ENCODE measurements around the gene ARPC2.

DNA sequence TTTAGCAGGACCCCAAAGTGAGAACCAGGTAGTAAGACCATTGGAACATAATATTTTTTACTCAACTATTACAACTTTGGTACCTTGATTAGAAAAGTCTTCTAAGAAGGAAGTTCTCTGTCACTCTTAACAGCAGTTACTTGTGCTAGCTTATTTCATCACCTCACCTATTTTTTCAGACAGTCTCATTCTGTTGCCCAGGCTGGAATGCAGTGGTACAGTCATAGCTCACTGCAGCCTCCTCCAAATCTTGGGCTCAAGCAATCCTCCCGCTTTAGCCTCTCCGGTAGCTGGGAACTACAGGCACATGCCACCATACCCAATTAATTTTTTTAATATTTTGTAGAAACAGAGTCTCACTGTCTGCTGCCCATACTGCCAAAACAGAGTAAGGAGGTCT is 18.0 kb downstream of the ARPC2 start:
- TF ChIP-seq, protein P1, sequence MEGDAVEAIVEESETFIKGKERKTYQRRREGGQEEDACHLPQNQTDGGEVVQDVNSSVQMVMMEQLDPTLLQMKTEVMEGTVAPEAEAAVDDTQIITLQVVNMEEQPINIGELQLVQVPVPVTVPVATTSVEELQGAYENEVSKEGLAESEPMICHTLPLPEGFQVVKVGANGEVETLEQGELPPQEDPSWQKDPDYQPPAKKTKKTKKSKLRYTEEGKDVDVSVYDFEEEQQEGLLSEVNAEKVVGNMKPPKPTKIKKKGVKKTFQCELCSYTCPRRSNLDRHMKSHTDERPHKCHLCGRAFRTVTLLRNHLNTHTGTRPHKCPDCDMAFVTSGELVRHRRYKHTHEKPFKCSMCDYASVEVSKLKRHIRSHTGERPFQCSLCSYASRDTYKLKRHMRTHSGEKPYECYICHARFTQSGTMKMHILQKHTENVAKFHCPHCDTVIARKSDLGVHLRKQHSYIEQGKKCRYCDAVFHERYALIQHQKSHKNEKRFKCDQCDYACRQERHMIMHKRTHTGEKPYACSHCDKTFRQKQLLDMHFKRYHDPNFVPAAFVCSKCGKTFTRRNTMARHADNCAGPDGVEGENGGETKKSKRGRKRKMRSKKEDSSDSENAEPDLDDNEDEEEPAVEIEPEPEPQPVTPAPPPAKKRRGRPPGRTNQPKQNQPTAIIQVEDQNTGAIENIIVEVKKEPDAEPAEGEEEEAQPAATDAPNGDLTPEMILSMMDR (IDR thresholded peaks at IDR 0.05): no peak
- TF ChIP-seq POLR2A (IDR thresholded peaks at IDR 0.05): no peak

Measured in gastroesophageal sphincter (tissue), 3 donors.